HUES48 (cell line): Measurements from ENCODE around the gene UBN1.
A peak's percentile ranks its signal among the peaks of the same experiment; 100 is the strongest.
"Not testable (repeated sequence)": the region's sequence is repeated elsewhere in the genome, so short reads cannot be mapped to it uniquely, and the experiment has no call there.

Source experiments
- H3K27ac ChIP-seq: one replicate; pipeline ENCODE4 v1.7.0; 2013; ENCODE audit warnings: low read depth, low read length, inconsistent platforms
- H3K27me3 ChIP-seq: 2 replicates; pipeline ENCODE4 v1.6.1; 2013; ENCODE audit warnings: mild to moderate bottlenecking, low read length; ENCODE audit not compliant: control insufficient read depth, insufficient read depth
- H3K36me3 ChIP-seq: 2 replicates; pipeline ENCODE4 v1.6.1; 2013; ENCODE audit warnings: low read length; ENCODE audit not compliant: control insufficient read depth, insufficient read depth
- H3K4me1 ChIP-seq: 2 replicates; pipeline ENCODE4 v1.6.1; 2013; ENCODE audit warnings: mild to moderate bottlenecking, low read length; ENCODE audit not compliant: control insufficient read depth, insufficient read depth
- H3K4me3 ChIP-seq: 2 replicates; pipeline ENCODE4 v1.5.1; 2013; ENCODE audit warnings: mild to moderate bottlenecking, low read depth, low read length
- H3K9ac ChIP-seq: 2 replicates; pipeline ENCODE4 v1.6.1; 2013; ENCODE audit warnings: mild to moderate bottlenecking, low read depth, low read length, moderate library complexity
- H3K9me3 ChIP-seq: 2 replicates; pipeline ENCODE4 v1.6.1; 2013; ENCODE audit warnings: low read length; ENCODE audit not compliant: control insufficient read depth, insufficient read depth

The UBN1 gene

DNA sequence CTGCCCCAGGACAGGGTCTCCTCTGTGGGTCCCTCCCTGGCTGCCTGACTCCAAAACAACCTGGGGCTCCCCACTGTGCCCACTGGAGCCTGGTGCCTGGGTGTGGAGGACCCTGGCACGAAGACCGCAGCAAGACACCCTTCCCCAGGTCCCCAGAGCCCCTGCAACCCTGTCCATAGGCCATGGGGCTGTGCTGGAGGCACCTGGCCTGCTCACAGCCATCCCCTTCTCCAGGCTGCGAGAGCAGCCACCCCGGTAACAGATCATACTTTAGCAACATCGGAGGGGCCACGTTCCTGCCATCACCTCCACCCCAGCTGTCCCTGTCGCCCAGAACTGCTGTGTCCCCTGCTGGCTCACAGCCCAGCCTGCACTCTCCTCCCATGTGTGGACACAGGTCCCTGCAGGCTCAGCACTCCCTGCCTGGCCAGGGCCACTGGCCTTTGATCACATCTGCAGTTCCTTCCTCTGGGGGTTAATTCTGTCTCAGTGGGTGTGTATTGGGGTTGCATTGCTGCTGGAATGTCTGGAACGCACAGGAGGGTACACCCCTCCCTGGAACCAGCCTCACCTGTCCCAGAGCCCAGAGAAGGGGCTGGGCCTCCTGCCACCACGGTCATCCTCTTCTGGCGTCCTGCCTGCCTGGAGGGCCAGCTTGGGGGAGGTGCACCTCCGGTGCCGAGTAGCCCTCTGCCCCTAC lies 77.5 kb downstream of the UBN1 start:
- Histone ChIP-seq H3K9ac (no peak overlapping the region), H3K27ac (no peak overlapping the region), H3K4me1 (peaks cover 6% of the 10 kb centered on the region), H3K9me3 (peaks cover 3% of the 10 kb centered on the region; the same call in 1 of the 2 replicates), H3K36me3 (peaks cover 8% of the 10 kb centered on the region; the same call in 1 of the 2 replicates), H3K4me3 (no peak overlapping the region), H3K27me3 (no peaks in the 10 kb centered on the region)

GRCh38 chr16:4925293-4925607 lies 78.0 kb downstream of the UBN1 start:
- Histone ChIP-seq H3K27me3 (no peaks in the 10 kb centered on the region), H3K4me3 (no peak overlapping the region), H3K27ac (no peak overlapping the region), H3K4me1 (peaks cover 6% of the 10 kb centered on the region), H3K36me3 (peaks cover 8% of the 10 kb centered on the region; the same call in 1 of the 2 replicates), H3K9me3 (peaks cover 3% of the 10 kb centered on the region; the same call in 1 of the 2 replicates), H3K9ac (no peak overlapping the region)

- no peak overlapping the region for H3K27ac ChIP-seq
- H3K9me3 ChIP-seq = peaks cover 3% of the 10 kb centered on the region; the same call in 1 of the 2 replicates
- no peak overlapping the region for H3K4me3 ChIP-seq
- H3K4me1 ChIP-seq = peaks cover 6% of the 10 kb centered on the region
- H3K9ac ChIP-seq = no peak overlapping the region
- no peaks in the 10 kb centered on the region for H3K27me3 ChIP-seq
- H3K36me3 ChIP-seq = peaks cover 8% of the 10 kb centered on the region; the same call in 1 of the 2 replicates
These were observed 78.5 kb downstream of the UBN1 start for GRCh38 chr16:4925791-4926190.

GRCh38 chr16:4926928-4927327 lies 79.6 kb downstream of the UBN1 start:
- Histone ChIP-seq H3K4me3 (no peak overlapping the region), H3K36me3 (peaks cover 8% of the 10 kb centered on the region; the same call in 1 of the 2 replicates), H3K4me1 (peaks cover 6% of the 10 kb centered on the region), H3K9ac (no peak overlapping the region), H3K27ac (no peak overlapping the region), H3K27me3 (no peaks in the 10 kb centered on the region), H3K9me3 (peaks cover 3% of the 10 kb centered on the region; the same call in 1 of the 2 replicates)

- H3K9ac ChIP-seq = no peak overlapping the region
- H3K27me3 ChIP-seq = no peaks in the 10 kb centered on the region
- H3K4me3 ChIP-seq = no peak overlapping the region
- peaks cover 6% of the 10 kb centered on the region for H3K4me1 ChIP-seq
- H3K36me3 ChIP-seq = peaks cover 8% of the 10 kb centered on the region; the same call in 1 of the 2 replicates
- H3K27ac ChIP-seq = no peak overlapping the region
- H3K9me3 ChIP-seq = peaks cover 3% of the 10 kb centered on the region; the same call in 1 of the 2 replicates
These were observed 80.4 kb downstream of the UBN1 start for GRCh38 chr16:4927661-4928060.

- Histone ChIP-seq H3K36me3 (peaks cover 8% of the 10 kb centered on the region; the same call in 1 of the 2 replicates), H3K9ac (no peak overlapping the region), H3K9me3 (peaks cover 3% of the 10 kb centered on the region; the same call in 1 of the 2 replicates), H3K4me3 (no peak overlapping the region), H3K27me3 (no peaks in the 10 kb centered on the region), H3K27ac (peak overlapping the region; percentile 9), H3K4me1 (peaks cover 6% of the 10 kb centered on the region)
These were observed 80.9 kb downstream of the UBN1 start for GRCh38 chr16:4928227-4928626.

GRCh38 chr16:4929619-4930018 lies 82.3 kb downstream of the UBN1 start:
- H3K9me3 ChIP-seq, H3K4me1 ChIP-seq, H3K27ac ChIP-seq, H3K36me3 ChIP-seq, H3K9ac ChIP-seq, H3K27me3 ChIP-seq, H3K4me3 ChIP-seq: not testable (repeated sequence)

DNA sequence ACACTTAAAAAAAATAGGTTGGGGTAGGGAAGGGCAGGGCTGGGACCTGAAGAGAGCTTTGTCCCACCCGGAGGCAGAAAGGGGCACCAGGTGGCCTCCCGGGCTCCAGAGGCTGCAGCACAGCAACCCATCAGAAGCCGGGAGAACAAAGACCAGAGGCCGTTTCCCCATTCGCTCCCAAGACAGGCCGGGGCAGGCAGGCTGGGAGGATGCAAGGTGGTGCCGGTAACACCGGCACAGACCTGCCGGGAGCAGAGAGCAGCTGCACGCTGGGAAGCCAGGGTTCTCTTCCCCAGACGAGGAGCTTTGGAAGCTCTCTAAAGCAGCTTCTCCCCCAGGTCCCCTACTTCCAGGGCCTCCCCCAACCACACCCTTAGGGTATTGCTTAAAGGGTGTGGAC lies 84.1 kb downstream of the UBN1 start:
- H3K9me3 ChIP-seq = peaks cover 3% of the 10 kb centered on the region; the same call in 1 of the 2 replicates
- H3K27me3 ChIP-seq = no peaks in the 10 kb centered on the region
- H3K4me3 ChIP-seq = no peak overlapping the region
- H3K36me3 ChIP-seq = 0 out of 2 replicates have a peak, but pooled peaks cover 5% of the 10 kb centered on the region
- H3K9ac ChIP-seq = no peak overlapping the region
- peaks cover 3% of the 10 kb centered on the region; the same call in 1 of the 2 replicates for H3K4me1 ChIP-seq
- H3K27ac ChIP-seq = no peak overlapping the region
